HG03159 (cell line): ENCODE results near the gene C3orf49.

Experiments used
- ATAC-seq: cut with Tn5 transposase; IDR thresholded peaks from one replicate; pipeline ENCODE4 v1.9.1; 2021; ENCODE audit warnings: mild to moderate bottlenecking, moderate library complexity; ENCODE audit not compliant: unreplicated experiment

C3orf49 gene

DNA sequence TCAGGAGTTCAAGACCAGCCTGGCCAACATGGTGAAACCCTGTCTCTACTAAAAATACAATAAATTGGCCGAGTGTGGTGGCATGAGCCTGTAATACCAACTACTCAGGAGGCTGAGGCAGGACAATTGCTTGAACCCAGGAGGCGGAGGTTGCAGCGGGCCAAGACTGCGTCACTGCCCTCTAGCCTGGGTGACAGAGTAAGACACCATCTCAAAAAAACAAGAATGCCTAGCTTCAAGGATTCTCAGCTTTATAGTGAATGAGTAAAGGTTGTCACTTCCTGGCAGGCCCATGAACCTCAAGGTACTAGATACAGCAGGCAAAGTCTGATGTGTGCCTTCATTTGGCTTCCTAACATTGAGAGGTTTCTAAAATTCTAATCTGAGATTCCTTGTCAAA, 30.1 kb downstream of the C3orf49 start:
- ATAC-seq = no peak

DNA sequence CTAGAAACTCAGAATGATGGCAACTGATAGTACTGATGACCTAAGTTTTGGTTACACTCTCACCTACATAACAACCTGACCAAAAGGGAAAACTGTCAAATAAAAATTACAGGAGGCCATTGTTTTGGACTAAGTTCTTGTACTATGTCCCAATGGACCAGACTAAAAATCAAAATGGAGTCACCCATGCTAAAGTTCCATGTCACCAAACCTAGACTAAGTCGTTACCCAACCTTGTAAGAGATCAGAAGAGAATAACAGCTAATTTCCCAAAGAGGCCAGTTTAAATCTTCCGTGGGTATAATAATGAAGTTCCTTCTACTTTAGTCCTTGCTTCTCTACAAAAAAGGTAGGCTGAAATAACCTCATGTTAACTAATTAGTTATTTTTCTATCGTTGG, 32.2 kb downstream of the C3orf49 start:
- ATAC-seq = no peak

DNA sequence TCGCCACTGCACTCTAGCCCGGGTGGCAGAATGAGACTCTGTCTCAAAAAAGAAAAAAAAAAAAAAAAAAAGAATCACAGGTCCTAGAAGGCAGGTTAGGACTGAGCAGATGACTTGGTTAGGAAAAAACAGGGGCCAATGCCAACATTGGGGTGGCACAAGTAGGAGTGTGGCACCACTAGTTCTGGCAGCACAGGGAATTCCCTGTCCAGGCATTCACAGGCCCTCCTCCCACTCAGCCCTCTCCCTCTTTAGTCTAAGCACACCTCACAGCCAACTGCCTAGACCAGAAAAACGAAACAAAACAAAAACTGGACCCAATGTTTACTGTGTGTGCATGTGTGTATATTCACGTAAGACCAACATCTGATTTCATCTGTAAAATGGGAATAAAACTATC, 34.0 kb downstream of the C3orf49 start:
- no peak for ATAC-seq

DNA sequence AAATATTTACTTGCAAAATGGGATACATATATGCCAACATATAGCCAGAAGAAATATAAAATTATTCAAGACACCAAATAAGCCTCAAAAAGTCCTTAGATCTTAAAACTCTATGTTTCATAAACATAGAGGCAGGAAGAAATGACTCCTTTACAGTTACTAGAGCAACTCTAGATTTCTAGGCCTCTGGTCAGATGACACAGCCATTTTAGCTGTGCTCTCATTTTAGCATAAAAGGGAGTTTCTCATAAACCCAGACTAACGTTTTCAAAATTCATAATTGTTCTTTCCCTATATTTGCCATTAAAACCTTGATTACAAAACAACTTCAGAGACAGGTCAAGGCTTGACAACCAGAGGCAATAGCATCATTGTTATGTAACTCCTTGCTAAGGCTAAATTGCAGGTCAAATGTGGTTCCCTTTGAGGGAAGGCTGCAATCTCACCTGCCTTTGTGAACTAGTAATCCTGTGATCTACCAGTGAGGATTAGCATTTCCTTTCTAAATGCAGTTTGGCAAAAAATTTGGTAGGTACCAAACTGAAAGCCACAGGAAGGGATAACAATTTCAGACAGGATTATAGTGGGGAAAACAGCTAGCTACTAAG, 36.3 kb downstream of the C3orf49 start:
- no peak for ATAC-seq

DNA sequence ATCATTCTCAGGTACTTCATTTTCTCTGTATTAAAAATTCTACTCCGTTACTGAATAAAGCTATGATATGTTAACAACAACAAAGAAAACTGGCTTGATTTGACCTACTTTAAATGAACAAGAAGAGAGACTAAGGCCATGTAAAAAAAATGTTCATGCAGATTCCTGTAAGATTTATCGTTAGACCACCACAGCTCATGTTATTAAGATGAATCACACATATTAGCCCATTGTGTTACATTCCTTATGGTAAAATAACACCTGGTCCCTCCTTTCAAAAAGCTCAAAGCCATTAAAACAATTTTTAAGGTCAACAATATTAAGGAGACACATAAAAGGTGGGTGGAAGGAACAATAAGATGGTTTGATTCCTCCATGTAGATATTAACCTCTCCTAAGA, 38.2 kb downstream of the C3orf49 start:
- ATAC-seq = no peak

DNA sequence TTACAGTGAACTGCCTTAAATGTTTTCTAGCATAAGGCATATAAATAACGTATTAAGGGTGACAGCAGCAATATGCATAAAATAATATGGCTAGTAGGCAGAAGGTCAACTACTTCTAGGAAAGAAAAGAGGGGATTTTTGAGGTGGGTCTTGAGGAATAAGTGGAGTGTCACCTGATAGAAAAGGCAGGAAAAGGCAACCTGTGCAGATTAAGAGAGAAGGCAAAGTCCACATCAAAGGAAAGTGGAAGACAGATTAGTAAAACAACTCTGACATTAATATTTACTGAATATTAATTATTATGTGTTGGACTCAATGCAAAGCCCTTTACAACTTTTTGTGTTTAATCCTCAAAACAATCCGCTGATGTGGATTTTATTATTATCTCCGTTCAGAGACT, 41.7 kb downstream of the C3orf49 start:
- no peak for ATAC-seq

DNA sequence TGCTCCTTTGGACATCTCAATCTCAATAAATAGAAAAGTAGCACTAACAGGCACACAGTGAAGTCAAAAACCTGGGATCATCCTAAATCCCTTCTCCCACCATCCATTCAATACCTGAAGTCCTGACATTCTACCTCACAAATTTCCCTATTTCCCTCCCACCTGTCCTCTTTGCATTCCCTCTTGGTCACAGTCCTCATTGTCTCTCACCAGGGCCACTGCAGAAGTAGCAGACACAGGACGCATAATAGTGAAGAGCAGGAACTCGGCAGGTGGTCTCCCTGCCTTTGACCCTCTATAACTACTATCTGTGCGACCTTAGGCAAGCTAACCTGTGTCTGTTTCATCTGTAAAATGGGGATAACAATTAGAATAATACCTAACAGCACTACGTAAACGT, 42.2 kb downstream of the C3orf49 start:
- ATAC-seq = no peak

DNA sequence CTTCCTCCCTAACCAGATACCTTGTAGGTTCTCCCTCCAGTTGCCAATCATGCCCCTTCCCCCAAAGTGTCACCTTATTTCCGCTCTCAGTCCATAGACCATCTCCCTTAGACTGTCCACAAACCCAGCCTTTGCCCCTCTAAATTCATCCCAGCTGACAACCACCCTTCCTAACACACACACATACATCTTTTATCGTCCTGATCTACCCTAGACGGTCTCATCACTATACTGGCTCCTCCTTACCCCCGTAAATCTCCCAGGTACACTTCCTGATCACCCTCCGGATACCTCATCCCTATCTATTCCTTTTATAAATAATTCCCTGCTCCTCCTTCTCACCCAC, 43.7 kb downstream of the C3orf49 start:
- ATAC-seq = no peak

DNA sequence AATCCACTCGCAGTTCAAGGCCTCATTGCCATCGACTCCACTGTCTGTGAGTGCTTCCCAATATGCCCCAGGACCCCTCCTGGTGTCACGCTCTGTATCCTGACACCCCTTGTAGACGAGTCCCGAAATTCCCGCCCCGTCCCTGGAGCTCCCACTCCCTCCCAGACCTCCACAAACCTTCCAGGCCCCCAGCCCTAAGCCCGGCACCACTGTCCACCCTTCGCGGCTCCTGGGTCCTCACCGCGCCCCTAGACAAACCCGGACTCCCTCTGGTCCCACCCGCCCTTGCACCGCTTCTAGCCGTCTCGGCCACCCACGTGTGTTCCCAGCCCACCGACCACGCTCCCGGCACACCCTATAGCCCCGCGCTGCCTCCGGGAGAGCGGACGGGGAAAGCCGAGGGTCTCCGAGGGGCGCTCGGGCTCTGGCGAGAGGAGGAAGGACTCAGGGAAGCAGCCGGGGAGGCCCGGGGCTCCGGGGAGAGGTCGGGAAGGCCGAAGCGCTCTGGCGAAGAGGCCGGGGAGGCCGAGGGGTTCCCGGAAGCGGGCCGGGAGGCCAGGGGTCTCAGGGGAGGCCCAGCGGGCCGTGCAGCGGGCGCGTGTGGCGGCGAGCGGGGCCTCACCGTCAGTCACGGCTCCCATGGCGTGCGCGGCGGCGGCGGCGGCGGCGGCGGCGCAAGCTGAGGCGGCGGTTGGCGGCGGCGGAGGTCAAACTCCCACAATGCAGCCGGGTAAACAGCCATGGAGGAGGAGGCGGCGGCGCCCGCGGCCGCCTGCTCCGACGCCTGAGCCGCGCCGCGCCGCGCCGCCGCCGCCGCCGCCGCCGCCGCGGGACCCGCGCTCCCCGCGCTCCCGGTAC, 44.3 kb downstream of the C3orf49 start, which contains the start of the genes ATXN7 and THOC7:
Gene ATXN7, plus strand, starts transcription at position 718 of the 858 bp plus-strand sequence. CDS start 48,732 bp downstream, outside the sequence.
Gene THOC7, minus strand, starts transcription at position 656 of the 858 bp plus-strand sequence. Its CDS starts 15 bp downstream, at position 641.
- ATAC-seq = peak; percentile 81

DNA sequence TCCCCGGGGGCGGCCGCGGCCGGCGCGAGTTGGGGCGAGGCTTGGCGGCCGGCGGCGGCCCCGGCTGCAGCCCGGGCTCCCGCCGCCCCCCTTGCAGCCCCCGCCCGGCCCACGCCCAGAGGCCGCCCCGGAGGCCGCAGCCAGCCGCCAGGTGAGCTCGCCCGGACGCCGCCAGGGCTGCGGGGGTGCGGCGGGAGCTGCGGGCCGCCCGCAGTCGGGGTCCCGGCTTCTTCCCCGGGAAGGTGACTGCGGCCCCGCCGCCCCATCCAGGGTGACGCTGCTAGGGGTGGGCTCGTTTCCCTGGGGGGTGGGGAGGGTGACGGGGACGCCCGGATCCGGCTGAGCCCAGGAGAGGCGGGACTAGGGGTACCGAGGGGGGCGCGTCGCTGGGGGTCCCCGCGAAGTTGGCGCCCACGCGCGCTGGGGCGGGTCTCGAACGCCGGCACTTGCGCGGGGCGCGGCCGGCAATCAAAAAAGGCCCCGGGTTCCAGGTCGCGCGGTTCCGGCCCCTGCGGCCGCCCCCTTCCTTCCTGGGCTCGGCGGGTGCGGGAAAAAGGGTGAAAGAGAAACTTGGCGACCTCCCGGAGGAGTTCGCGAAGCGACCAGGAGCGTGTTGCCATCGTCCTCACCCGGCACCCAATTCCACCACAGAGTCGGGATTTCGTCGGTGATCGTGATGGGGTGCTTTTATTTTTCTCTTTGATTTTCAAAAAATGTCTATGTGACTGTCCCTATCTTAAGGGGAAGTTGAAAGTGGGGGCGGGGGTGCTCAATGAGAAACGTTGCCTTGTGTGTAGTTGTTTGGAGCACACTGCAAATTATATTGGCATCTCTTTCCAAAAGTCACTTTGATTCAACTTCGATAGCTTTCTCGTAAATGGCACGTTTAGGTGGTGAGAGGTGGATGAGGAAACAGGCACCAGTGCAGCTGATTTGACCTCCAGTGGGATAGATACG, 45.2 kb downstream of the C3orf49 start:
- ATAC-seq = peak; percentile 58

DNA sequence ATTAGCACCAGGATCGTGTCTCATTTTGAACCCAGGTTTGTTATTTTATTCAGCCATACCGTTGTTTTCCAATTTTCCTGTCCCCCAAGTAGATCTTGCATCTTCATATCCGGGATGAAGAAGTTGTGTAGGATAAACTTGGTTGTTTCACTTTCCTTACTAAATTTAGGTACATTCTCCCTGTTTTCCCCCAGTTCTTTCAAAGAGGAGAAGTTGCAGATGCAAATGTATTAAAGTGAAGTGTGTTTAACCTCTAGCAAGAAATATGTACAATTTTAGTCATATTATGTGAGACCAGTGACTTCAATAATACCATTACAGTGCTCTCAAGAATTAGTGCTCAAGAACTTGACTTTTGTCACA, 45.8 kb downstream of the C3orf49 start:
- ATAC-seq = no peak

DNA sequence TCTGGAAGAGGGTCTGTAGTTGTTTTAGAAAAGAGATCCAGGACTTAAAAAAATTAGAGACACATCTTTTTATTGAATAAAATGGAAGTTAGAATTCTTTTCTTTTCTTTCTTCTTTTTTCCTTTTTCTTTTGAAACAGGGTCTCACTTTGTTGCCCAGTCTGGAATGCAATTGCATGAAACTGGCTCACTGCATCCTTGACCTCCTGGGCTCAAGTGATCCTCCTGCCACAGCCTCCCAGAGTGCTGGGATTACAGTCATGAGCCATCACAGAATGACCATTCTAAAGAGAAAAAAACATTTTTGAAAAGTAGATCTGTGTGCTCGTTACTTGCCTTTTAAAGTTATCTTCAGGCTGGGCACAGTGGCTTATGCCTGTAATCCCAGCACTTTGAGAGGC, 48.1 kb downstream of the C3orf49 start:
- ATAC-seq = no peak

DNA sequence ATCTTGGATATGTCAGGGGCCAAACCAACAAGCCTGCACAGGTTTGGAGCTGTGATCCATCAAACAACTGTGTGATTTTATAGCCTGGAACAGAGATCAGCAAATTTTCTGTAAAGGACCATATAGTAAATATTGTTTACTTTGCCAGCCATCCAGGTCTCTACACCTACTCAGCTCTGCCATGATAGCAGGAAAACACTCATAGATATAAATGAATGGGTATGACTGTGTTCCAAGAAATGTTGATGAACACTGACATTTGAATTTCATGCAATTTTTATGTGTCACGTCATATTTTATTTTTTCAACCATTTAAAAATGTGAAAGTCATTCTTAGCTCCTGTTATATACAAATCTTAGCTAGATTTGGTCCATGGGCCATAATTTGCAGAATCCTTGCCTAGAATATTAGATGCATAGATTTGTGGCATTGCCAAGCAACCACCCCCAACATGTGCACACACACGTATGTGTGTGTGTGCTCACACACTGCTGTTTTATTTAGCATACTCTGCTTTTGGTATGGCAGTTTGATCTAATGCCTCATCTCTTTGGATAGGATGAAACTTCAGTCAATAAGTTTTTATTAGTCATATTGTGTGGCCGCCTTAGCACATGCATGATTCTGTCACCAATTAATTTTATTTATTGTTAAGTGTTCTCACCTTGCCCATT, 51.0 kb downstream of the C3orf49 start:
- no peak for ATAC-seq

DNA sequence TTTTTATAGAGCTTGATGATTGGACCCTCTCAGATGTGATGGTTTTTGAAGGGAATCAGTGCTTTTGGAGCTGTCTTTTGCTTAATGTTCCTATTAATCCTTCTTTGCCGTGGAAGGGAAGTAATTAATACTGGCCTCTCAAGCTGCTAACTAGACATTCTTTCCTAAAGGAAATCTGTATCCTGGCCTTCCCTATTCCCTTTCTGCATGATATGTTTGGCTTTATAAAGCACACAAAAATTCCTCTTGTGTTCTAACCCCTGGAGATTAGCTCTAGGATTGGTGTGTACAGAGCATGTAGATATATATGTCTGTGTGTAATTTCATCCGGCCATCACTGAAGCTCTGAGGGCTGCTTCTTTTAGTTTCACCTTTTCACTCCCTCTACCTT, 51.5 kb downstream of the C3orf49 start:
- ATAC-seq = no peak

DNA sequence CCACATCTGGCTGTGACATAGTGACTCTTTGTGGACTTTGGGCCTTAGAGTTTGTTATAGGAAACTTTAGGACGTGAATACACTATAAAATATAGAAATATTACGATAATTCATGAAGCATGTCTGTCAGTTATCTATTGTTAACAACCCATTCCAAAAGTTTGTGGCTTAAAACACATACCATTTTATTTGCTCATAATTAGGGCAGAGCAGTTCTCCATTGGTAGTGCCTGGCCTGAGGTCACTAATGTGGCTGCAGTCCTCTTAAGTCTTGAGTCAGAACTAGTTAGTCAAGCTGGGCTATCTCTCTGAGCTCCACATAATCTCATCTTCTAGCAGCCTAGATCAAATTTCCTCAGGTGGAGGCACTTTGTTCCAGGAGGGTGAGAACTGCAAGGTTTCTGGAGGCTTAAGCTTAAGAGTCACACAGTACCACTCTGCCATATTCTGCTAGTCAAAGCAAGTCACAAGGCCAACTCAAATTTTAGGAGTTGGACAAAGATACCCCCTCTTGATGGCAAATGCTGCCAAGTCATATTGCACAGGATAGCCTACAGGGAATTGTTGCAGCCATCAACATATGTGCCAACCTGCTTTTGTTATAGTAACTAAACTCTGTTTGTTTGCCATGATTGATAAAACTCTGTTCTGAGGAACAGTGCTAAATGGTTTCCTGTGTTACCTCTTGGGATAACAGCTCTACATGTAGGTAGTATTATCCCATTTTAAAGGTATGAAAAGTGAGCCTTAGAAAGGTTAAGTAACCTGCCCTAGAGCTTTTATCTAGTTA, 53.2 kb downstream of the C3orf49 start:
- ATAC-seq = no peak

DNA sequence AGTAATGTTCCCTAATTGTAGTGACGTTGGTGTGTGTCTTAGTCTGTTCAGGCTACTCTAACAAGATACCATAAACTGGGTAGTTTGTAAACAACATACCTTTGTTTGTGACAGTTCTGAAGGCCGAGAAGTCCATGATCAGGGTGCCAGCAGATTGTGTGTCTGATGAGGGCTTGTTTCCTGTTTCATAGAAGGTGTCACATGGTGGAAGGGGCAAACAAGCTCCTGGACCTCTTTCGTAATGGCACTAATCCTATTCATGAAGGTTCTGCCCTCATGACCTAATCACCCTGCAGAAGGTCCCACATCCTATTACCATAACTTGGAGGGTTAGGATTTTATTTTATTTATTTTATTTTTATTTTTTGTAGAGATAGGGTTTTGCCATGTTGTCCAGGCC, 55.7 kb downstream of the C3orf49 start:
- ATAC-seq = no peak

DNA sequence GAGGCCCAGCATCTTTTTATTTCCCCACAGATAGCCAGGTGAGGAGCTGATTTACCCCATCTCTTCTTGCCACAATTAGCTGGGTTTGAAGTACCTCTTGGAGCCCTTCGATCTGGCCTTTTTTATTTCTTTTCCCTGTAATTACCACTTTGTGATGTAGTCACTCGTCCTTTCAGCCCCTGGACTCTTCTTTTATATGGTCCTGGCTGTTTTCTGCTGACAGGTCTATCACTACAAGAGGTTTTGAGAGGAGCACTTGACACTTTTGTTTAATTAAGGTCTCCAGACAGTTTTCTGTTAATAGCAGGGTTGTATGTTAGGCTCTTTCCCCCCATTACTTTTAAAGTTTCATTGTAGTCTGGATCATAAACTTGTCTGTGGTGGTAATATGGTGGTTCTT, 56.4 kb downstream of the C3orf49 start:
- no peak for ATAC-seq

DNA sequence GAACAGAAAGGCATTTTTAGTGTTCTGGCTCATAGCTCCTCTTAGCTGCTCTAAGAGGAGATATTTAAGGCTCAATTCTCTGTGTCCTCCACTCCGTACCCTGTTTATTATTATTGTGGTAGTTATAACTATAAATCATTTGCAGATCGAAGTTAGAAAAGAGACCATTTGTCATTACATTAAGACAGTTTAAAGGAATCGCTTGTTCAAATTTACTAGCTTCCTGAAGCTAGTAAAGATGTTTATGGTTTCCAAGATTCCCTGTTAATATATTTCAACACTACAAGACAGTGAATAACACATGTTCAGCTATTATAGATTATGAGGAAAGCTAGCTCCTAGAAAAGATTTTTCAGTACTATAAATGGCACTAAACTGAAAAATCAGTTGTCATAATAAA, 57.2 kb downstream of the C3orf49 start:
- no peak for ATAC-seq

DNA sequence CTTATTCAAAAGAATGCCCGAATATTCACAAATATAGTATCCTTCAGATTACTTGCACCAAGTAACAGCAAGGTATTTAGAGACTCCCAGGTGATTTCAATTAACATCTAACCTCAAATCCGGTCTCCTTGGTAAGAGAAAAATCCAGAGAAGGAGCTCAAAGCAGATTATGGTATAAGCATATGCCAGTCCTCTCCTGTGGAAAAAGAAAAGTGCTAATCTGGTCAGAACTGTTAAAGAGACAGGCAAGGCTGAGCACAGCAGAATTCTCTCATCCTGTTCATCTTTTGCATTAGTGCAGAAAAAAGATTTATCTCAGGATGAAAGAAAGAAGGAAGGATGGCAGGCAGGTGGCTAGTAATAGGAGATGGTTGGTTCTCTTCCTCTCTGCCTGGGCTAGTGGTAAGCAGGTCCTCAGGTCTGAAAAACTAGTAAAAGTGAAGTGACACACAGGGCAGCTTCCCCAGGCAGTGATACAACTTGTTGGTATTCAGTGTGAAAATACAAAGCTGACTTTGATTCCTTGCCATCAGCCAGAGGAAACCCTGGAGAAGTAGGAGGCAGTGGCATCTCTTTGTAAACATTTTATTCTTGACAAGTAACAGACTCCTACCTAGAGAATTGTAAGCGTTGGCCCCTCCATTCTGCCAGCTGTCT, 58.8 kb downstream of the C3orf49 start:
- ATAC-seq = no peak
